Thyroid gland (tissue), 4 donors: Measurements from ENCODE around the gene CELF5. TPM values are rescaled to one million over a fixed set of nuclear protein-coding genes. Genes with fewer than 3 reads are reported as not detected.

Experiments
- DNase-seq, 2 donors: peaks; one replicate each; pipeline ENCODE4 v3.0.0-alpha.2; 2019
- H3K27ac ChIP-seq, 3 donors: fragments of 200-600 bp; sonication (generic); 1 replicate in 2 of 3; 2 replicates in 1 of 3; pipeline ENCODE4 v1.5.1; 2016 to 2019; ENCODE audit warnings: mild to moderate bottlenecking in 1 of 3, moderate library complexity in 1 of 3
- H3K27me3 ChIP-seq: fragments of 200-600 bp; sonication (generic); one replicate; pipeline ENCODE4 v1.5.1; 2019
- H3K36me3 ChIP-seq, 2 donors: fragments of 200-600 bp; sonication (generic); one replicate each; pipeline ENCODE4 v1.5.1; 2016 to 2019
- H3K4me1 ChIP-seq, 2 donors: fragments of 200-600 bp; sonication (generic); one replicate each; pipeline ENCODE4 v1.5.1; 2017 to 2019
- H3K4me3 ChIP-seq, 3 donors: fragments of 200-600 bp; sonication (generic); replicated peaks in 1 of 3; 1 replicate in 2 of 3; 2 replicates in 1 of 3; pipeline ENCODE4 v1.5.1; 2016; ENCODE audit warnings: mild to moderate bottlenecking in 1 of 3
- H3K9me3 ChIP-seq: fragments of 200-600 bp; sonication (generic); one replicate; pipeline ENCODE4 v1.5.1; 2017
- POLR2A ChIP-seq, 2 donors: fragments of 450-650 bp; IDR thresholded peaks; one replicate each; pipeline ENCODE4 v1.6.1; 2017; ENCODE audit warnings: antibody characterized with exemption in 2 of 2, mild to moderate bottlenecking in 2 of 2, moderate library complexity in 1 of 2
- WGBS, 2 donors: methylation state at CpG; one replicate each; pipeline ENCODE4 v1.1.5; 2017; 5-methylcytosine and 5-hydroxymethylcytosine counted together
- intact Hi-C: fragments of 100-400 bp; cut with DNase I; formaldehyde crosslinking; loops from one replicate; pipeline ENCODE4 v1.15.1; 2023
- total RNA-seq, 4 donors: library from RNA; depleted of rRNA; stranded (reverse); fragments of >200 nt; gene quantifications; one replicate each; pipeline ENCODE4 v1.2.3, GENCODE V29; 2016
- TF ChIP-seq, protein P1 (sequence below), 6 experiments: fragments of 200-600 bp in 3 of 6; fragments of 450-650 bp in 3 of 6; sonication (generic) in 3 of 6; IDR thresholded peaks; one replicate each; pipeline ENCODE4 v1.5.1; 2016 to 2019; ENCODE audit warnings: antibody characterized with exemption in 6 of 6, mild to moderate bottlenecking in 2 of 6, inconsistent platforms in 1 of 6, moderate library complexity in 1 of 6

Gene CELF5
- total RNA-seq, 4 donors from 2014 or later: not detected

DNA sequence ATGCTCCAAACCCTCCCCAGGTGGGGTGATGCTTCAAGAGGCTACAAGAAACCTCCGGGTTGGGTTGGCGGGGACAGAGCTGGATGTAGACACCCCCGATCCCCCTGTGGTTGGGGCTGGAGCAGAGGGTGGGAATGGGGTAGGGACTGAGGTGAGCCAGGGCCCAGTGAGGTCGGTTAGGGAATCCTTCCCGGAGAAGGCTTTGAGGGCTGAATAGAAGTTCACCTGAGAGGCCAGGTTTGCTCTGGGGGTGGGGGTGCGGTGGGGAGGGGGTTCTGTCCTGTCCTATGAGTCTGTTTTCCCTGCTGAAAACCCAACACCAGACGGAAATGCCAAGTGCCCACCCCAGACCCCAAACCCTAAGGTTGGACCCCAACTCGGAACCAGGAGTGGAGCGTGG lies 69.1 kb downstream of the CELF5 start:
- H3K27ac ChIP-seq: no peak overlapping the region
- no peak overlapping the region for H3K4me3 ChIP-seq
- H3K27me3 ChIP-seq: no peaks in the 10 kb centered on the region
- no peaks in the 10 kb centered on the region for H3K36me3 ChIP-seq
- no peaks in the 10 kb centered on the region for H3K9me3 ChIP-seq
- no peak for TF ChIP-seq POLR2A (IDR thresholded peaks at IDR 0.05)
- TF ChIP-seq, protein P1, sequence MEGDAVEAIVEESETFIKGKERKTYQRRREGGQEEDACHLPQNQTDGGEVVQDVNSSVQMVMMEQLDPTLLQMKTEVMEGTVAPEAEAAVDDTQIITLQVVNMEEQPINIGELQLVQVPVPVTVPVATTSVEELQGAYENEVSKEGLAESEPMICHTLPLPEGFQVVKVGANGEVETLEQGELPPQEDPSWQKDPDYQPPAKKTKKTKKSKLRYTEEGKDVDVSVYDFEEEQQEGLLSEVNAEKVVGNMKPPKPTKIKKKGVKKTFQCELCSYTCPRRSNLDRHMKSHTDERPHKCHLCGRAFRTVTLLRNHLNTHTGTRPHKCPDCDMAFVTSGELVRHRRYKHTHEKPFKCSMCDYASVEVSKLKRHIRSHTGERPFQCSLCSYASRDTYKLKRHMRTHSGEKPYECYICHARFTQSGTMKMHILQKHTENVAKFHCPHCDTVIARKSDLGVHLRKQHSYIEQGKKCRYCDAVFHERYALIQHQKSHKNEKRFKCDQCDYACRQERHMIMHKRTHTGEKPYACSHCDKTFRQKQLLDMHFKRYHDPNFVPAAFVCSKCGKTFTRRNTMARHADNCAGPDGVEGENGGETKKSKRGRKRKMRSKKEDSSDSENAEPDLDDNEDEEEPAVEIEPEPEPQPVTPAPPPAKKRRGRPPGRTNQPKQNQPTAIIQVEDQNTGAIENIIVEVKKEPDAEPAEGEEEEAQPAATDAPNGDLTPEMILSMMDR (IDR thresholded peaks at IDR 0.05): no peak
- 85 to 86% methylated on average over 6 to 9 of the region's 9 CpGs for WGBS, 2 donors
- H3K4me1 ChIP-seq: no peaks in the 10 kb centered on the region
- no peak for DNase-seq
- intact Hi-C loops: no loop called here

DNA sequence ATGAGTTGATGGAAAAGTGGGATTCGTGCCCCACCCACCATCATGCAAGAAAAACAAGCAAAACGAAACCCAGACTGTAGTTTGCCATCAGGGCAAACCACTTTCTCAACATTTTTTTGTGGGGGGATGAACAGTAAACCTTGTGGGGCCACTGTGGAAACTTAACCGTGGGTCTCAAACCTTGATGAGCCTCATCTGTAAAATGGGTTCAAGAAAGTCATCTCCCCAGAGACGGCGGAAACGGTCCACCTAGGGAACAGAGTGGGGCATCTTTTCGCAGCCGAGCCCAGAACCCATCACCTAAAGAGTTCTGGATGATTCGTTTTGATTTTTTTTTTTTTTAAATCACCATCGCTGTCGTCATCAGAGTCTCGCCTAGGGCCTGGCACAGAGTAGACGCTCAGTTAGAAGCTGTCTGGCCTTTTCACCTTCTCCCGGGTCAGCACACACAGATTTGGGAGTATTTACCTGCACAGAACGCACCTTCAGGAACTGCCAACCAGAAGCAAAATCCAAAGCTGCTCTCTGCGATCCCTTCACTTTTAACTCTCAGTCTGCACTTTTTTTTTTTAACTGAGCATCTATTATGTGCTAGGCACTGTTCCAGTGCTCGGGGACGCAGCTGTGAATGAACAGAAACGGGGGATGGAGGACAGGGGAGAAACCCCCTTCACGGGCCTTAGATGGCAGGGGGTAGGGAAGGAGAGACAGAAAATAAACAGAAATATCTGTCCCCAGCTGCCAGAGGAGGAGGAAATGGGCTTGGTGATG lies 69.8 kb downstream of the CELF5 start:
- Histone ChIP-seq H3K27ac (no peak overlapping the region), H3K9me3 (no peaks in the 10 kb centered on the region), H3K4me1 (no peaks in the 10 kb centered on the region), H3K27me3 (no peaks in the 10 kb centered on the region), H3K4me3 (no peak overlapping the region), H3K36me3 (no peaks in the 10 kb centered on the region)
- DNase-seq: no peak
- intact Hi-C loops: no loop called here
- 79 to 83% methylated on average over 20 of the region's 20 CpGs for WGBS, 2 donors
- no peak for TF ChIP-seq POLR2A (IDR thresholded peaks at IDR 0.05)
- TF ChIP-seq, protein P1 (IDR thresholded peaks at IDR 0.05): no peak

DNA sequence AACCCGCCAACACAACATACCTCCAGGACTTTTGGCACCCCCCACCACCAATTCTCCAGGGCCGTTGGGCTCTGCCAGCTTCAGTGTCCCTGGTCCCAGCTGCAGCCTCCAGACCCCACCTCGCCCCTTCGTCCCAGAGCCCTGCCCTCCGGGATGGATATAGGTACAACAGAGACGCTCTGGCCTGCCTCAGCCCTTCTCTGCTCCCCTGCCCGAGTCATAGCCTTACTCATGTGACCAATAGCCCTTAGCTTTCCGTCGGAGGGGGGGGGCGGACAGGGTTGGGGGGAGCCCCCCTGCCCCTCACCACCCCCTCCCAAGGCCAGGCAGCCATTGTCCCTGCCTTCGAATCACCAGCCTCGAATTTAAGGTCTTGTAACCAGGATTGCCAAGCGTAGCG lies 71.1 kb downstream of the CELF5 start:
- Histone ChIP-seq H3K27ac (no peak overlapping the region), H3K36me3 (no peaks in the 10 kb centered on the region), H3K4me3 (no peak overlapping the region), H3K27me3 (no peaks in the 10 kb centered on the region), H3K4me1 (no peaks in the 10 kb centered on the region), H3K9me3 (no peaks in the 10 kb centered on the region)
- TF ChIP-seq, protein P1 (IDR thresholded peaks at IDR 0.05): no peak
- TF ChIP-seq POLR2A (IDR thresholded peaks at IDR 0.05): no peak
- 43 to 62% methylated on average over 11 to 14 of the region's 14 CpGs for WGBS, 2 donors
- intact Hi-C loops: no loop called here
- no peak for DNase-seq

DNA sequence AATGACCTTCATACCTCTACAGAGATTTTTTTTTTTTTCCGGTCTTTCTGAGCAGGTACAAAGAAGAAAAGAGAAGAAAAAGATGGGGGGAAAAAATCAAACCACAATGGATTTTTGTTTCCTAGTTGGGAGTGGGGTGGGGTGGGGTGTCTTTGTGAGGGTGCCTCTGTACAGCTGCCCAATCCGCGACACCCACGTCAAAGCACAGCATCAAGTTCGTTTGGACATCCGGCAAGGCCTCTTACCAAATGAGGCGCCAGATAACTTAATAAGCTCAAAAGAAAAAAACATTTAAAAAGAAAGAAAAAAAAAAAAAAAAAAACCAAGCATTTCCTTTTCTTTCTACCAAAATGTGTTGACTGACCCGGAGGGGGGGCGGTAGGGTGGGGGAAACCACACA lies 71.6 kb downstream of the CELF5 start:
- TF ChIP-seq, protein P1 (IDR thresholded peaks at IDR 0.05): no peak
- no peak for TF ChIP-seq POLR2A (IDR thresholded peaks at IDR 0.05)
- Histone ChIP-seq H3K27me3 (no peaks in the 10 kb centered on the region), H3K36me3 (no peaks in the 10 kb centered on the region), H3K27ac (no peak overlapping the region), H3K9me3 (no peaks in the 10 kb centered on the region), H3K4me3 (no peak overlapping the region), H3K4me1 (no peaks in the 10 kb centered on the region)
- 63% methylated on average over 9 of the region's 9 CpGs for WGBS, 2 donors
- intact Hi-C loops: no loop called here
- DNase-seq: no peak

DNA sequence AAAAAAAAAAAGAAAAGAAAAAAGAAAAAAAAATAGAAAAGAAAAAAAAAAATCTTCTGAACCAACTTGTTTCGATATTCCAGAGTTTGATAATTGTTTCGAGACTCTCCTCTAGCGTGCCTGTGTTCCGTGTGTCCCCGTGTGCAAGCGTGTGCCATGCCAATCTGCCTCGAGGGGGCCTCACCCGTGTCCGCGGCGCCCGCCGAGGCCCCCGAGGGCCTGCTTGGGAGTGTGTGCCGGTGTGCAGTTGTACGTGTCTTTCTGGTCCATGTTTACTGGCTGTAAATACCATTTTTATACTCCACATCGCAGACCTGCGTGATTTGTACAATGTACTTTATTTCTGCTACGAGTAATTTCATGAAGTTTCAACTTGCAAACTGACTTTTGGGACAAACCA lies 72.0 kb downstream of the CELF5 start:
- Histone ChIP-seq H3K4me1 (no peaks in the 10 kb centered on the region), H3K36me3 (no peaks in the 10 kb centered on the region), H3K27me3 (no peaks in the 10 kb centered on the region), H3K4me3 (no peak overlapping the region), H3K9me3 (no peaks in the 10 kb centered on the region), H3K27ac (no peak overlapping the region)
- intact Hi-C loops: no loop called here
- DNase-seq: no peak
- 87 to 93% methylated on average over 19 of the region's 19 CpGs for WGBS, 2 donors
- TF ChIP-seq, protein P1 (IDR thresholded peaks at IDR 0.05): no peak
- TF ChIP-seq POLR2A (IDR thresholded peaks at IDR 0.05): no peak
